ENCODE measurements around the gene JUNB.

Gene JUNB

GRCh38 chr19:12772323-12772722 is 19.0 kb upstream of the JUNB start:
- DNase-seq: no peak
- intact Hi-C loops (cut with DNase I): no loop called here

- intact Hi-C loops (cut with DNase I): no loop called here
- no peak for DNase-seq
These were observed 17.7 kb upstream of the JUNB start for GRCh38 chr19:12773571-12773970.

GRCh38 chr19:12774588-12775555 is 16.4 kb upstream of the JUNB start, which contains the start of gene HOOK2:
TSS of gene HOOK2 (minus strand) at chr19:12775552. CDS start at chr19:12775449, 103 bp downstream.
- intact Hi-C loops (cut with DNase I): loop anchor here (5.0 kb wide), 1 partner anchor 72 kb away; no protein-coding TSS in a partner anchor
- peak in 1 of 10 donors; percentile 91 for DNase-seq

- DNase-seq: peak; percentile 67 to 97 (median 82)
These were observed 13.9 kb upstream of the JUNB start for GRCh38 chr19:12777217-12778016.

GRCh38 chr19:12778017-12778904 is 13.0 kb upstream of the JUNB start:
- intact Hi-C loops (cut with DNase I): loop anchor here (5.0 kb wide), 1 partner anchor 69 kb away; no protein-coding TSS in a partner anchor
- DNase-seq: peak in 7 of 10 donors; percentile 42 to 94 (median 62)

More at GRCh38 chr19:12777217-12778016, 13.9 kb upstream of the JUNB start:
- intact Hi-C loops (cut with DNase I): loop anchor here (1.0 to 5.0 kb wide), 2 partner anchors 19 to 70 kb away; no protein-coding TSS in a partner anchor

GRCh38 chr19:12778905-12779161 is 12.5 kb upstream of the JUNB start:
- intact Hi-C loops (cut with DNase I): loop anchor here (5.0 kb wide), 1 partner anchor 68 kb away; no protein-coding TSS in a partner anchor
- DNase-seq: no peak

GRCh38 chr19:12779162-12779993 is 11.9 kb upstream of the JUNB start:
- DNase-seq: peak in 1 of 10 donors; percentile 88
- intact Hi-C loops (cut with DNase I): loop anchor here (5.0 kb wide), 1 partner anchor 68 kb away; no protein-coding TSS in a partner anchor

- intact Hi-C loops (cut with DNase I): no loop called here
- no peak for DNase-seq
These were observed 9.2 kb upstream of the JUNB start for GRCh38 chr19:12782174-12782423.

- peak; percentile 77 to 99 (median 92) for DNase-seq
- intact Hi-C loops (cut with DNase I): no loop called here
These were observed 8.6 kb upstream of the JUNB start for GRCh38 chr19:12782424-12783290.

- DNase-seq: no peak
These were observed 7.9 kb upstream of the JUNB start for GRCh38 chr19:12783291-12783848.

GRCh38 chr19:12783849-12784393 is 7.4 kb upstream of the JUNB start:
- DNase-seq: no peak
- intact Hi-C loops (cut with DNase I): no loop called here

More at GRCh38 chr19:12783291-12783848, 7.9 kb upstream of the JUNB start:
- intact Hi-C loops (cut with DNase I): no loop called here

- intact Hi-C loops (cut with DNase I): no loop called here
- no peak for DNase-seq
These were observed 6.9 kb upstream of the JUNB start for GRCh38 chr19:12784394-12784870.

GRCh38 chr19:12784871-12785430 is 6.3 kb upstream of the JUNB start:
- intact Hi-C loops (cut with DNase I): no loop called here

GRCh38 chr19:12785431-12786031 is 5.8 kb upstream of the JUNB start:
- intact Hi-C loops (cut with DNase I): no loop called here

More at GRCh38 chr19:12784871-12785430, 6.3 kb upstream of the JUNB start:
- no peak for DNase-seq

GRCh38 chr19:12786141-12786870 is 5.0 kb upstream of the JUNB start:
- peak in 7 of 10 donors; percentile 35 to 90 (median 60) for DNase-seq
- intact Hi-C loops (cut with DNase I): no loop called here

More at GRCh38 chr19:12785431-12786031, 5.8 kb upstream of the JUNB start:
- DNase-seq: no peak

GRCh38 chr19:12786952-12787351 is 4.3 kb upstream of the JUNB start:
- no peak for DNase-seq
- intact Hi-C loops (cut with DNase I): no loop called here
